Left colon (tissue), 2 donors: Measurements from ENCODE around the gene PRR29. TPM values are rescaled to one million over a fixed set of nuclear protein-coding genes. Genes with fewer than 3 reads are reported as not detected.
"Not testable (repeated sequence)": the region's sequence is repeated elsewhere in the genome, so short reads cannot be mapped to it uniquely, and the experiment has no call there.

Source experiments
- ATAC-seq: fragments of 200-7000 bp; cut with Tn5 transposase; one replicate; pipeline ENCODE4 v1.9.1; 2020; ENCODE audit warnings: mild to moderate bottlenecking, moderate library complexity
- DNase-seq, 2 donors: peaks; one replicate each; pipeline ENCODE4 v3.0.0-alpha.2; 2020
- intact Hi-C, 2 donors: fragments of 100-400 bp; cut with DNase I in 1 of 2; cut with micrococcal nuclease in 1 of 2; formaldehyde crosslinking; loops; one replicate each; pipeline versions ENCODE4 v1.11.2 to v1.14.0; 2022; cut with DNase I, micrococcal nuclease
- total RNA-seq, 2 donors: library from RNA; stranded (reverse); fragmentation: NEBNext Ultra II Directional; extraction: Animal tissue kit (Norgen Biotek cat#: 25700); gene quantifications; one replicate each; pipeline ENCODE4 v1.2.1, GENCODE V29; 2021
- donor health status: DM: no; HTN: no; CAD: no.
- donor health status: DM: yes; HTN: yes; CAD: no.

The PRR29 gene
- total RNA-seq, 2 donors from 2014 or later: 0.22 TPM; not detected in 1

- intact Hi-C loops: no loop called here
- ATAC-seq (no peak), DNase-seq (no peak)
Observed at GRCh38 chr17:63973247-63973646, 24.9 kb upstream of the PRR29 start.

GRCh38 chr17:63973930-63974593 lies 24.1 kb upstream of the PRR29 start:
- intact Hi-C loops: no loop called here
- DNase-seq (peak in 1 of 2 donors; percentile 47), ATAC-seq (peak; percentile 92)

GRCh38 chr17:63974594-63975192 lies 23.5 kb upstream of the PRR29 start:
- intact Hi-C loops: no loop called here
- DNase-seq (no peak), ATAC-seq (no peak)

- intact Hi-C loops: no loop called here
- no peak for ATAC-seq
- no peak for DNase-seq
Observed at GRCh38 chr17:63975541-63976092, 22.5 kb upstream of the PRR29 start.

- intact Hi-C loops: no loop called here
- no peak for DNase-seq
- no peak for ATAC-seq
Observed at GRCh38 chr17:63976702-63977101, 21.4 kb upstream of the PRR29 start.

- ATAC-seq: no peak
- intact Hi-C loops: no loop called here
- no peak for DNase-seq
Observed at GRCh38 chr17:63978272-63979200, 19.6 kb upstream of the PRR29 start.

- intact Hi-C loops: not testable (repeated sequence)
Observed at GRCh38 chr17:63982641-63983040, 15.5 kb upstream of the PRR29 start.

GRCh38 chr17:63983320-63983719 lies 14.8 kb upstream of the PRR29 start:
- intact Hi-C loops: no loop called here
- ATAC-seq (no peak), DNase-seq (no peak)

More at GRCh38 chr17:63982641-63983040, 15.5 kb upstream of the PRR29 start:
- not testable (repeated sequence) for DNase-seq, ATAC-seq

GRCh38 chr17:63984236-63984635 lies 13.9 kb upstream of the PRR29 start:
- ATAC-seq (no peak), DNase-seq (no peak)
- intact Hi-C loops: no loop called here

GRCh38 chr17:63984651-63985386 lies 13.3 kb upstream of the PRR29 start:
- ATAC-seq (peak; percentile 88), DNase-seq (peak in 1 of 2 donors; percentile 49)
- intact Hi-C loops: no loop called here

GRCh38 chr17:63985387-63986140 lies 12.6 kb upstream of the PRR29 start:
- ATAC-seq (no peak), DNase-seq (no peak)
- intact Hi-C loops: no loop called here

- no peak for DNase-seq
- intact Hi-C loops: no loop called here
- ATAC-seq: no peak
Observed at GRCh38 chr17:63986821-63987220, 11.3 kb upstream of the PRR29 start.

- DNase-seq (no peak), ATAC-seq (no peak)
- intact Hi-C loops: no loop called here
Observed at GRCh38 chr17:63987221-63988126, 10.7 kb upstream of the PRR29 start.

- intact Hi-C loops: no loop called here
- no peak for ATAC-seq
- DNase-seq: no peak
Observed at GRCh38 chr17:63988127-63988478, 10.0 kb upstream of the PRR29 start.

GRCh38 chr17:63988741-63989621 lies 9.2 kb upstream of the PRR29 start:
- DNase-seq (no peak), ATAC-seq (no peak)
- intact Hi-C loops: no loop called here

GRCh38 chr17:63989622-63990345 lies 8.4 kb upstream of the PRR29 start:
- no peak for DNase-seq
- ATAC-seq: no peak
- intact Hi-C loops: no loop called here
